HG02763 (cell line): ENCODE results near the gene NACA2.
"Not testable (repeated sequence)": the region's sequence is repeated elsewhere in the genome, so short reads cannot be mapped to it uniquely, and the experiment has no call there.

Experiments
- ATAC-seq: cut with Tn5 transposase; IDR thresholded peaks from one replicate; pipeline ENCODE4 v1.9.1; 2021; ENCODE audit warnings: mild to moderate bottlenecking, moderate library complexity; ENCODE audit not compliant: unreplicated experiment

Gene NACA2

GRCh38 chr17:61591018-61591417, at the start of gene NACA2:
NACA2 (minus strand) TSS chr17:61591219; CDS start chr17:61591180, 39 bp downstream.
- no peak for ATAC-seq

DNA sequence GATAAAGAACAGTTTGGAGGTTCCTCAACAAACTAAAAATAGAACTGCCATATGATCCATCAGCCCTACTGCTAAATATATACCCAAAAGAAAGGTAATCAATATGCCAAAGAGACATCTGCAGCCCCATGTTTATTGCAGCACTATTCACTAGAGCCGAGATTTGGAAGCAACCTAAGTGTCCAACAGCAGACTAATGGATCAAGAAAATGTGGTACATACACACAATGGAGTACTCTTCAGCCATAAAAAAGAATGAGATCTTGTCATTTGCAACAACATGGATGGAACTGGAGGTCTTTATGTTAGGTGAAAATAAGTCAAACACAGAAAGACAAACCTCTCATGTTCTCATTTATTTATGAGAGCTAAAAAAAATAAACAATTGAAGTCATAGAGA, 48.8 kb upstream of the NACA2 start:
- no peak for ATAC-seq

DNA sequence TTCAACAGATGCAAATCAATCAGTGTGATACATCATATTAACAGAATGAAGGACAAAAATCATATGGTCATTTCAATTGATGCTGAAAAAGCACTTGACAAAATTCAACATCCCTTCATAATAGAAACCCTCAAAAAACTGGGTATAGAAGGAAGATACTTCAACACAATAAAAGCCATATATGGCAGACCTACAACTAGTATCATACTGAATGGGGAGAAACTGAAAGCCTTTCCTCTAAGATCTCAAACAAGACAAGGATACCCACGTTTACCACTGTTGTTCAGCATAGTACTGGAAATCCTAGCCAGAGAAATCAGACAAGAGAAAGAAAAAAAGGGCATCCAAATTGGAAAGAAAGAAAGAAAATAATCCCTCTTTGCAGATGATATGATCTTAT, 47.1 kb upstream of the NACA2 start:
- no peak for ATAC-seq

- ATAC-seq, result no peak
Observed at GRCh38 chr17:61635913-61636432, 45.0 kb upstream of the NACA2 start.

GRCh38 chr17:61634942-61635538, 44.0 kb upstream of the NACA2 start:
- ATAC-seq, result no peak

- ATAC-seq, result no peak
Observed at GRCh38 chr17:61634011-61634539, 43.1 kb upstream of the NACA2 start.

- ATAC-seq, result no peak
Observed at GRCh38 chr17:61632826-61633225, 41.8 kb upstream of the NACA2 start.

DNA sequence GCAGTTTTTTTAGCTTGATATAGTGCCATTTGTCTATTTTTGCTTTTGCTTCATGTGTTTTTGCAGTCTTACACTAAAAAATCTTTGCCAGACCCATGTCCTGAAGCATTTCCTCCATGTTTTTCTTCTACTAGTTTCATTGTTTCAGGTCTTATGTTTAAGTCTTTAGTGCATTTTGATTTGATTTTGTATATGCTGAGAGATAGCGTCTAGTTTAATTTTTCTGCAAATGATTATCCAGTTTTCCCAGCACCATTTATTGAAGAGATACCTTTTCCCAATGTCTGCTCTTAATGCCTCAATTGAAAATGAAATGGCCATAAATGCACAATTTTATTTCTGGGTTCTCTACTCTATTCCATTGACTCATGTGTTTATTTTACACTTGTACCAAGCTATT, 40.8 kb upstream of the NACA2 start:
- ATAC-seq, result no peak

DNA sequence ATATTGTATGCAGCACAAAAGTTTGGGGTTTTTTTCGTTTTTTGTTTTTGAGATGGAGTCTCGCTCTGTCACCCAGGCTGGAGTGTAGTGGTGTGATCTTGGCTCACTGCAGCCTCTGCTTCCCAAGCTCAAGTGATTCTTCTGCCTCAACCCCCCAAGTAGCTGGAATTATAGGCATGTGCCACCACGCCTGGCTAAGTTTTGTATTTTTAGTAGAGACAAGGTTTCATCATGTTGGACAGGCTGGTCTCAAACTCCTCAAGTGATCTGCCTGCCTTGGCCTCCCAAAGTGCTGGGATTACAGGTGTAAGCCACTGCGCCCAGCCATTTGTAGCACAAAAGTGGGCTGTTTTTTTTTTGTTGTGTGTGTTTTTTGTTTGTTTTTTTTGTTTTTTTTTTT, 37.1 kb upstream of the NACA2 start:
- not testable (repeated sequence) for ATAC-seq

GRCh38 chr17:61627658-61628057, 36.6 kb upstream of the NACA2 start:
- ATAC-seq, result no peak

DNA sequence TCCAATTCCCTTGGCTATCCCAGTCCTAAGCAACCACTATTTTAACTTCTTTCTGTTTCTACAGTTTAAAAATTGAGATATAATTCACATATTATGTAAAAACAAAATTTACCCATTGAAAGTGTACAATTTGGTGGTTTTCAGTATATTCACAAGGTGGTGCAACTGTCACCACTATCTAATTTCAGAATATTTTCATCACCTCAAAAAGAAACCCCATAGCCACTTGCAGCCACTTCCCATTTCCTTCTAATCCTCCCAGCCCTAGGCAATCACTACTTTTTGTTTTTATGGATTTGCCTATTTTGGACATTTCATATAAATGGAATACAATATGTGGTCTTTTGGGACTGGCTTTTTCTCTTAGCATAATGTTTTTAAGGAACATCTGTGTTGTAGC, 36.1 kb upstream of the NACA2 start:
- ATAC-seq, result no peak

DNA sequence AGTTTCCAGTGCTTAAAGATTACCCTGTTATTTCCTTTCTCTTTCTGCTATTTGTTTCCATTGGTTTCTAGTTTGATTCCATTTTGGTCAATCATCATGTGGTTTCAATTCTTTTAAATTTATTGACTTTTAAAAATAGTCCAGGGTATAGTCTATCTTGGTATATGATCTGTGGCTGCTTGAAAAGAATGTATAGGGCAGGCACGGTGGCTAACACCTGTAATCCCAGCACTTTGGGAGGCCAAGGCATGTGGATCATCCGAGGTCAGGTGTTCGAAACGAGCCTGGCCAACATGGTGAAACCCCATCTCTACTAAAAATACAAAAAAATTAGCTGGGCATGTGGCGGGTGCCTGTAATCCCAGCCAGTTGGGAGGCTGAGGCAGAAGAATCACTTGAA, 34.5 kb upstream of the NACA2 start:
- ATAC-seq, result no peak

- ATAC-seq, result no peak
Observed at GRCh38 chr17:61624951-61625350, 33.9 kb upstream of the NACA2 start.

GRCh38 chr17:61621317-61621716, 30.3 kb upstream of the NACA2 start:
- no peak for ATAC-seq

GRCh38 chr17:61619953-61620352, 28.9 kb upstream of the NACA2 start:
- no peak for ATAC-seq

GRCh38 chr17:61619493-61619892, 28.5 kb upstream of the NACA2 start:
- no peak for ATAC-seq

GRCh38 chr17:61618950-61619349, 27.9 kb upstream of the NACA2 start:
- no peak for ATAC-seq

- ATAC-seq, result no peak
Observed at GRCh38 chr17:61617330-61617729, 26.3 kb upstream of the NACA2 start.

DNA sequence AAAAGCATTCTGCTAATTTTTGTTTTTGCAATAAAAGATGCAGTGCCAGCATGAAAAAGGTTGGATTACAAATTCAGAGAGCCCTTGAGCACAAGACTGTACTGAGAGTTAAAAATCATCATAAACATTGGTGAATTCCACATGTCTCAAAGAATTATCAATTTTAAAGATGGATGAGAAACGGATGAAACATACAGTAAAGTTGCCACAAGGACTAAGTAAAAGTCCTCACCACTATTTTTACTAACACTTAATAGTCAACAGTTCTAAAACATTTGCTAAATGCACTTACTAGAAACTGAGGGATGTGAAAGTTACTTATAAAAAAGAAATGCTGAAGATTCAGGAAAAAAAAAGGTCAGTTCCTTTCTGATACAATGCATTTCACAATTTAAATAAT, 25.8 kb upstream of the NACA2 start:
- ATAC-seq, result no peak

- no peak for ATAC-seq
Observed at GRCh38 chr17:61614219-61614618, 23.2 kb upstream of the NACA2 start.

DNA sequence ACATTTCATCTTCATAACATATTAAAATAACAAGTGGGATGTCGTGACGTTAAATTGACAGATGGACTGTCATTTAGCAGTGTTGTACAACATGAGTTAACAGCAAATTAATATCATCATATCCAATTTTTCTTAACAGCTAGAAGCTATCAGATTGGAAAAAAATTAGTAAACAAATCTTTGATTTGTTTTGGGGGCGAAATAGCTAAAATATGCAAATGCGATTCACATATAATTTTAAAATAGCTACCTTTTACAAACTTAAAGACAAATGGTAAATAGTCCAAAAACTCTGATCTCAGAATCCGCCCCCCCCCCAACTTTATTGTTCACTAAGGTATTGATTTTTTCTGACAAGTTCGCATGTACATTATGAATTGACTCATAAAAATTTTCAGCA, 20.3 kb upstream of the NACA2 start:
- ATAC-seq, result no peak

DNA sequence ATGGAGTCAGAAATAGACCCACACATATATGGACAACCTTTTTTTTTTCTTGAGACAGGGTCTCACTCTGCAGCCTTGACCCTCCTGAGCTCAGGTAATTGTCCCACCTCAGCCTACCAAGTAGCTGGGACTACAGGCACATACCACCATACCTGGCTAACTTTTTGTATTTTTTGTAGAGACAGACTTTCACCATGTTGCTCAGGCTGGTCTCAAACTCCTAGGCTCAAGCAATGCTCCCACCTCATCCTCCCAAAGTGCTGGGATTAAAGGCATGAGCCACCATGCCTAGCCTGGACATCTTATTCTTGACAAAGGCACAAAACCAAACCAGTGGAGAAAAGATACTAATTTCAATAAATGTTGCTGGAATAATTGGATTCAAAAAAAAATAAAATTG, 14.7 kb upstream of the NACA2 start:
- no peak for ATAC-seq

- no peak for ATAC-seq
Observed at GRCh38 chr17:61601297-61601696, 10.3 kb upstream of the NACA2 start.
